AG09309 (cell line): Measurements from ENCODE around the gene SDK1.

Experiments
- DNase-seq: peaks from one replicate; pipeline ENCODE4 v3.0.0-alpha.2; 2010; ENCODE audit warnings: low read depth
- H3K4me3 ChIP-seq: 2 replicates; pipeline ENCODE4 v1.5.1; 2011; ENCODE audit warnings: mild to moderate bottlenecking, low read depth, low read length, moderate library complexity; ENCODE audit not compliant: control insufficient read depth
- CTCF ChIP-seq: IDR thresholded peaks from 2 replicates; pipeline ENCODE4 v1.5.1; 2011; ENCODE audit warnings: mild to moderate bottlenecking, low read depth, low read length, inconsistent platforms; ENCODE audit not compliant: insufficient read depth, control insufficient read depth; ENCODE audit errors: missing control alignments

SDK1 gene

GRCh38 chr7:3760651-3761050 is 459.6 kb downstream of the SDK1 start:
- no peak for TF ChIP-seq CTCF
- no peak overlapping the region for H3K4me3 ChIP-seq
- no peak for DNase-seq

- no peak for DNase-seq
- TF ChIP-seq CTCF, result no peak
- no peak overlapping the region for H3K4me3 ChIP-seq
Measured at GRCh38 chr7:3762146-3762831, 461.2 kb downstream of the SDK1 start.

GRCh38 chr7:3767917-3768777 is 467.1 kb downstream of the SDK1 start:
- no peak for TF ChIP-seq CTCF
- H3K4me3 ChIP-seq, result no peak overlapping the region
- DNase-seq, result no peak

- DNase-seq, result no peak
- H3K4me3 ChIP-seq, result no peak overlapping the region
- TF ChIP-seq CTCF, result no peak
Measured at GRCh38 chr7:3771906-3772305, 470.9 kb downstream of the SDK1 start.

GRCh38 chr7:3778345-3778744 is 477.3 kb downstream of the SDK1 start:
- H3K4me3 ChIP-seq, result no peak overlapping the region
- no peak for TF ChIP-seq CTCF
- DNase-seq, result no peak

GRCh38 chr7:3780016-3780415 is 479.0 kb downstream of the SDK1 start:
- DNase-seq, result no peak
- no peak overlapping the region for H3K4me3 ChIP-seq
- no peak for TF ChIP-seq CTCF
